ENCODE measurements around the gene BMP6. TPM values are rescaled to one million over a fixed set of nuclear protein-coding genes. Genes with fewer than 3 reads are reported as not detected.

BMP6 gene
- total and polyA plus RNA-seq, 2 of the 8 experiments (the other 6 are each of a cell fraction or from before 2014, with no cell fraction given): 2.0 to 2.1 TPM

- Histone ChIP-seq H3K79me2 (ENCODE audit: control insufficient read depth in 1 of 2, insufficient read depth in 2 of 2, low read length in 2 of 2) (no peaks in the 10 kb centered on the region), H4K20me1 (replicated peaks in 1 of 2; ENCODE audit: control insufficient read depth in 1 of 2, insufficient read depth in 2 of 2, low read length in 2 of 2) (no peaks in the 10 kb centered on the region), H3K4me1 (replicated peaks in 1 of 4; ENCODE audit: control insufficient read depth in 3 of 4, insufficient read depth in 4 of 4, low read length in 3 of 4) (peaks cover 0 to 4% (median 2%) of the 10 kb centered on the region in 4 experiments; a peak in 2 of 7 replicates), H3K27me3 (replicated peaks in 1 of 4; ENCODE audit: control insufficient read depth in 3 of 4, extremely low read depth in 1 of 4, insufficient read depth in 3 of 4, low read length in 3 of 4) (no peaks in the 10 kb centered on the region), H2BK120ac (replicated peaks; ENCODE audit: low read depth, low read length) (no peak overlapping the region), H3K4ac (replicated peaks; ENCODE audit: insufficient read length, low read depth, low read length) (no peak overlapping the region), H3K14ac (ENCODE audit: insufficient read length) (no peak overlapping the region), H4K91ac (replicated peaks; ENCODE audit: insufficient read length, low read length) (no peak overlapping the region), H2BK20ac (ENCODE audit: low read length) (no peak overlapping the region), H3K23me2 (ENCODE audit: low read depth, low read length) (peaks cover 2% of the 10 kb centered on the region; the same call in 1 of the 2 replicates), H3K9me3 (ENCODE audit: insufficient read depth in 2 of 2, low read depth in 1 of 2, low read length in 1 of 2) (no peaks in the 10 kb centered on the region), H3K4me3 (ENCODE audit: extremely low read depth in 1 of 4, insufficient read depth in 2 of 4, low read depth in 3 of 4, low read length in 4 of 4) (no peak overlapping the region), H4K8ac (ENCODE audit: extremely low read depth, insufficient read depth, low read length) (no peak overlapping the region), H3K9ac (replicated peaks in 1 of 4; ENCODE audit: extremely low read depth in 1 of 4, low read depth in 3 of 4, low read length in 3 of 4) (no peak overlapping the region), H3K36me3 (ENCODE audit: control insufficient read depth in 2 of 4, insufficient read depth in 4 of 4, low read length in 3 of 4) (no peaks in the 10 kb centered on the region), H2BK15ac (ENCODE audit: low read length) (no peak overlapping the region), H3K23ac (ENCODE audit: insufficient read length) (no peak overlapping the region), H3K4me2 (ENCODE audit: insufficient read depth in 1 of 2, low read depth in 2 of 2, low read length in 2 of 2) (no peak overlapping the region), H3K27ac (ENCODE audit: low read depth, low read length) (no peak overlapping the region), H2BK5ac (ENCODE audit: low read depth, low read length) (no peak overlapping the region), H4K5ac (ENCODE audit: insufficient read length, low read depth, low read length) (no peak overlapping the region), H2AK5ac (ENCODE audit: low read depth, low read length) (no peak overlapping the region), H3K56ac (replicated peaks; ENCODE audit: insufficient read length, low read depth, low read length) (no peak overlapping the region), H2AFZ (ENCODE audit: low read length) (no peak overlapping the region), H3K18ac (ENCODE audit: extremely low read depth, low read length) (no peak overlapping the region), H2BK12ac (ENCODE audit: low read depth, low read length) (no peak overlapping the region), H3K79me1 (ENCODE audit: low read depth, low read length) (0 out of 2 replicates have a peak, but pooled peaks cover 2% of the 10 kb centered on the region)
- 96% methylated on average over 3 of the region's 3 CpGs; no CpG with 5 or more reads in 1 of the 2 experiments for WGBS, 2 experiments (ENCODE audit: extremely low coverage in 1 of 2, insufficient coverage in 1 of 2, insufficient read length in 1 of 2, insufficient replicate concordance in 2 of 2, low coverage in 1 of 2, low lambda C conversion rate in 2 of 2, missing lambda C conversion rate in 1 of 2)
- no peak for DNase-seq (ENCODE audit: low read depth in 1 of 2, low spot score in 2 of 2)
- CTCF ChIA-PET (ENCODE audit: partially characterized antibody): interaction anchor here (1.0 kb wide), 1 partner anchor 15 kb away, joined by 3 read pairs; no protein-coding TSS in a partner anchor
- no peak for FAIRE-seq
- POLR2A ChIA-PET (ENCODE audit: partially characterized antibody): no interaction called here
- no peak for TF ChIP-seq CHD1 (IDR thresholded peaks at IDR 0.05; ENCODE audit: low read depth, low read length)
Measured at GRCh38 chr6:7737106-7737505, 11.2 kb downstream of the BMP6 start.

Data from H1 (cell line).